ENCODE results near the gene GPRC5D.

- TF ChIP-seq EZH2 (IDR thresholded peaks at IDR 0.05; ENCODE audit: insufficient read depth, poor library complexity, severe bottlenecking) (no peak), EZH2phosphoT487 (IDR thresholded peaks at IDR 0.05; ENCODE audit: insufficient read depth, low read depth) (no peak)
These were observed 24.5 kb downstream of the GPRC5D start for GRCh38 chr12:12927211-12928079.
